HCT116 (cell line): ENCODE results near the gene FBXO21. TPM values are rescaled to one million over a fixed set of nuclear protein-coding genes. Genes with fewer than 3 reads are reported as not detected.

Experiments used
- ATAC-seq: fragments of 200-7000 bp; cut with Tn5 transposase; 2 replicates; pipeline ENCODE4 v1.9.1; 2020; ENCODE audit warnings: mild to moderate bottlenecking, moderate library complexity
- BruUV-seq: library from RNA; stranded (reverse); fragments of 400-500 nt; replicated peaks from 2 replicates; lab custom pipeline; 2021; lab: Mats Ljungman, UMichigan
- CTCF ChIA-PET: fragments of 300-600 bp; sonication (Branson Sonifier 250); formaldehyde crosslinking; loops from one replicate; lab custom pipeline; 2021; ENCODE audit warnings: antibody characterized with exemption; lab: Charles Lee
- POLR2A ChIA-PET: fragments of 300-600, 350-600 bp; sonication (Branson Sonifier 250); formaldehyde crosslinking; loops from one replicate; lab custom pipeline; 2021; ENCODE audit warnings: antibody characterized with exemption; lab: Charles Lee
- RAD21 ChIA-PET, 2 experiments: fragments of 300-600 bp; sonication (Branson Sonifier 250); formaldehyde crosslinking; loops; one replicate each; lab custom pipeline; 2023; ENCODE audit warnings: low total read pairs in 2 of 2; ENCODE audit not compliant: uncharacterized antibody in 2 of 2, unreplicated experiment in 2 of 2, low non-redundant PET in 1 of 2; lab: Charles Lee
- DNase-seq: peaks from one replicate; pipeline ENCODE4 v3.0.0-alpha.2; 2010; ENCODE audit warnings: low read depth, low spot score
- H2AFZ ChIP-seq: fragments of 200-600 bp; shearing (Covaris generic), sonication (generic); 2 replicates; pipeline ENCODE4 v1.6.1; 2017; ENCODE audit warnings: low read depth, mixed run types, mixed read lengths, antibody characterized with exemption, low read length; ENCODE audit not compliant: poor library complexity, severe bottlenecking
- H3K27ac ChIP-seq: 2 replicates; pipeline ENCODE4 v1.5.1; 2012; ENCODE audit warnings: low read depth, low read length
- H3K27me3 ChIP-seq: fragments of 200-600 bp; sonication (generic); 2 replicates; pipeline ENCODE4 v1.6.1; 2016; ENCODE audit warnings: mixed run types, low read length, mixed read lengths; ENCODE audit not compliant: insufficient read depth
- H3K36me3 ChIP-seq, 2 experiments: fragments of 200-500 bp in 1 of 2; fragments of 200-600 bp in 1 of 2; sonication (Bioruptor generic) in 1 of 2; sonication (generic) in 1 of 2; 2 replicates each; pipeline versions ENCODE4 v1.5.1 to v1.6.1; 2014 to 2016; ENCODE audit warnings: low read length in 2 of 2, inconsistent platforms in 1 of 2, mixed read lengths in 1 of 2, mixed run types in 1 of 2; ENCODE audit not compliant: insufficient read depth in 2 of 2, control insufficient read depth in 1 of 2
- H3K4me1 ChIP-seq, 2 experiments: fragments of 200-600 bp in 1 of 2; sonication (generic) in 1 of 2; 2 replicates each; pipeline versions ENCODE4 v1.5.1 to v1.6.1; 2012 to 2017; ENCODE audit warnings: low read length in 2 of 2, inconsistent platforms in 1 of 2, mild to moderate bottlenecking in 1 of 2, mixed read lengths in 1 of 2, mixed run types in 1 of 2, moderate library complexity in 1 of 2; ENCODE audit not compliant: insufficient read depth in 2 of 2, control insufficient read depth in 1 of 2
- H3K4me2 ChIP-seq: fragments of 200-600 bp; sonication (generic); 2 replicates; pipeline ENCODE4 v1.6.1; 2017; ENCODE audit warnings: mixed run types, low read length, mixed read lengths
- H3K4me3 ChIP-seq, 2 experiments: fragments of 200-600 bp in 1 of 2; sonication (generic) in 1 of 2; replicated peaks in 1 of 2; 2 replicates each; pipeline ENCODE4 v1.5.1; 2011 to 2016; ENCODE audit warnings: low read length in 2 of 2, control low read depth in 1 of 2, low read depth in 1 of 2, mild to moderate bottlenecking in 1 of 2, mixed read lengths in 1 of 2, mixed run types in 1 of 2
- H3K79me2 ChIP-seq: fragments of 200-600 bp; sonication (generic); 2 replicates; pipeline ENCODE4 v1.6.1; 2017; ENCODE audit warnings: mild to moderate bottlenecking, mixed run types, low read length, moderate library complexity, mixed read lengths; ENCODE audit not compliant: insufficient read depth
- H3K9ac ChIP-seq: fragments of 200-600 bp; sonication (generic); 2 replicates; pipeline ENCODE4 v1.6.1; 2016; ENCODE audit warnings: low read length, mixed read lengths
- H3K9me2 ChIP-seq: fragments of 200-600 bp; sonication (generic), shearing (Covaris generic); 2 replicates; pipeline ENCODE4 v1.6.1; 2017; ENCODE audit warnings: mixed run types, mild to moderate bottlenecking, moderate library complexity; ENCODE audit not compliant: insufficient read depth
- H3K9me3 ChIP-seq, 2 experiments: fragments of 200-500 bp in 1 of 2; fragments of 200-600 bp in 1 of 2; sonication (Bioruptor generic) in 1 of 2; sonication (generic) in 1 of 2; 2 replicates each; pipeline ENCODE4 v1.6.1; 2014 to 2017; ENCODE audit warnings: low read length in 2 of 2, mixed read lengths in 2 of 2, inconsistent platforms in 1 of 2, low read depth in 1 of 2, mild to moderate bottlenecking in 1 of 2, mixed run types in 1 of 2, moderate library complexity in 1 of 2; ENCODE audit not compliant: control insufficient read depth in 1 of 2, insufficient read depth in 1 of 2
- H4K20me1 ChIP-seq: fragments of 200-600 bp; sonication (generic), shearing (Covaris generic); 2 replicates; pipeline ENCODE4 v1.6.1; 2017; ENCODE audit warnings: mixed run types, mild to moderate bottlenecking, moderate library complexity; ENCODE audit not compliant: insufficient read depth
- CBX3 ChIP-seq: IDR thresholded peaks from 2 replicates; pipeline ENCODE4 v1.6.1; 2012; ENCODE audit warnings: low read depth
- CTCF ChIP-seq, 3 experiments: fragments of 200-600 bp in 1 of 3; sonication (generic) in 1 of 3; IDR thresholded peaks in 2 of 3; conservative IDR thresholded peaks in 1 of 3; 2 replicates each; pipeline ENCODE4 v1.5.1; 2012 to 2017; ENCODE audit warnings: low read depth in 2 of 3, low read length in 2 of 3, antibody characterized with exemption in 1 of 3, borderline replicate concordance in 1 of 3, control low read depth in 1 of 3, mild to moderate bottlenecking in 1 of 3, mixed read lengths in 1 of 3, mixed run types in 1 of 3, moderate library complexity in 1 of 3; ENCODE audit not compliant: insufficient read depth in 1 of 3
- EZH2 ChIP-seq: fragments of 200-600 bp; sonication (generic); IDR thresholded peaks from 2 replicates; pipeline ENCODE4 v1.6.1; 2017; ENCODE audit warnings: antibody characterized with exemption, mixed run types
- POLR2A ChIP-seq: IDR thresholded peaks from 2 replicates; pipeline ENCODE4 v1.7.0; 2011; ENCODE audit warnings: borderline replicate concordance; ENCODE audit not compliant: insufficient read depth, insufficient read length; ENCODE audit errors: extremely low read depth
- POLR2AphosphoS5 ChIP-seq: IDR thresholded peaks from 2 replicates; pipeline ENCODE4 v1.6.1; 2011; ENCODE audit warnings: mild to moderate bottlenecking, low read depth, low read length, moderate library complexity
- RAD21 ChIP-seq: IDR thresholded peaks from 2 replicates; pipeline ENCODE4 v1.6.1; 2012; ENCODE audit warnings: low read depth, mild to moderate bottlenecking
- SIN3A ChIP-seq: IDR thresholded peaks from 2 replicates; pipeline ENCODE4 v1.6.1; 2012; ENCODE audit warnings: low read depth
- SP1 ChIP-seq: IDR thresholded peaks from 2 replicates; pipeline ENCODE4 v1.6.1; 2012; ENCODE audit warnings: low read depth
- SRF ChIP-seq: IDR thresholded peaks from 2 replicates; pipeline ENCODE4 v1.6.1; 2012; ENCODE audit warnings: low read depth
- TCF7L2 ChIP-seq: IDR thresholded peaks from 2 replicates; pipeline ENCODE4 v1.7.0; 2011; ENCODE audit warnings: borderline replicate concordance, inconsistent platforms; ENCODE audit not compliant: insufficient read depth, insufficient read length; ENCODE audit errors: extremely low read depth
- ZNF274 ChIP-seq: fragments of 200-500 bp; sonication (Bioruptor generic); IDR thresholded peaks from 2 replicates; pipeline ENCODE4 v1.6.1; 2014; ENCODE audit warnings: mild to moderate bottlenecking, low read depth, low read length, inconsistent platforms
- intact Hi-C: fragments of 100-400 bp; cut with micrococcal nuclease; formaldehyde crosslinking; loops from 2 replicates; pipeline ENCODE4 v1.10.0; 2022
- total RNA-seq: library from RNA; stranded (reverse); gene quantifications from one replicate; pipeline ENCODE4 v1.2.1, GENCODE V29; 2021; ENCODE audit not compliant: unreplicated experiment
- TF ChIP-seq, protein P1 (sequence below): IDR thresholded peaks from 2 replicates; pipeline ENCODE4 v1.6.1; 2012; ENCODE audit warnings: low read depth

FBXO21 gene
- total RNA-seq, 1 experiment from 2014 or later = 45.5 TPM

- TF ChIP-seq, protein P1, sequence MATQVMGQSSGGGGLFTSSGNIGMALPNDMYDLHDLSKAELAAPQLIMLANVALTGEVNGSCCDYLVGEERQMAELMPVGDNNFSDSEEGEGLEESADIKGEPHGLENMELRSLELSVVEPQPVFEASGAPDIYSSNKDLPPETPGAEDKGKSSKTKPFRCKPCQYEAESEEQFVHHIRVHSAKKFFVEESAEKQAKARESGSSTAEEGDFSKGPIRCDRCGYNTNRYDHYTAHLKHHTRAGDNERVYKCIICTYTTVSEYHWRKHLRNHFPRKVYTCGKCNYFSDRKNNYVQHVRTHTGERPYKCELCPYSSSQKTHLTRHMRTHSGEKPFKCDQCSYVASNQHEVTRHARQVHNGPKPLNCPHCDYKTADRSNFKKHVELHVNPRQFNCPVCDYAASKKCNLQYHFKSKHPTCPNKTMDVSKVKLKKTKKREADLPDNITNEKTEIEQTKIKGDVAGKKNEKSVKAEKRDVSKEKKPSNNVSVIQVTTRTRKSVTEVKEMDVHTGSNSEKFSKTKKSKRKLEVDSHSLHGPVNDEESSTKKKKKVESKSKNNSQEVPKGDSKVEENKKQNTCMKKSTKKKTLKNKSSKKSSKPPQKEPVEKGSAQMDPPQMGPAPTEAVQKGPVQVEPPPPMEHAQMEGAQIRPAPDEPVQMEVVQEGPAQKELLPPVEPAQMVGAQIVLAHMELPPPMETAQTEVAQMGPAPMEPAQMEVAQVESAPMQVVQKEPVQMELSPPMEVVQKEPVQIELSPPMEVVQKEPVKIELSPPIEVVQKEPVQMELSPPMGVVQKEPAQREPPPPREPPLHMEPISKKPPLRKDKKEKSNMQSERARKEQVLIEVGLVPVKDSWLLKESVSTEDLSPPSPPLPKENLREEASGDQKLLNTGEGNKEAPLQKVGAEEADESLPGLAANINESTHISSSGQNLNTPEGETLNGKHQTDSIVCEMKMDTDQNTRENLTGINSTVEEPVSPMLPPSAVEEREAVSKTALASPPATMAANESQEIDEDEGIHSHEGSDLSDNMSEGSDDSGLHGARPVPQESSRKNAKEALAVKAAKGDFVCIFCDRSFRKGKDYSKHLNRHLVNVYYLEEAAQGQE = no peak
- TF ChIP-seq CBX3 (no peak), EZH2 (no peak), RAD21 (no peak), SP1 (peak; percentile 33), POLR2AphosphoS5 (no peak), POLR2A (no peak)
Measured at GRCh38 chr12:117124421-117125271, 65.6 kb downstream of the FBXO21 start (continued).

DNA sequence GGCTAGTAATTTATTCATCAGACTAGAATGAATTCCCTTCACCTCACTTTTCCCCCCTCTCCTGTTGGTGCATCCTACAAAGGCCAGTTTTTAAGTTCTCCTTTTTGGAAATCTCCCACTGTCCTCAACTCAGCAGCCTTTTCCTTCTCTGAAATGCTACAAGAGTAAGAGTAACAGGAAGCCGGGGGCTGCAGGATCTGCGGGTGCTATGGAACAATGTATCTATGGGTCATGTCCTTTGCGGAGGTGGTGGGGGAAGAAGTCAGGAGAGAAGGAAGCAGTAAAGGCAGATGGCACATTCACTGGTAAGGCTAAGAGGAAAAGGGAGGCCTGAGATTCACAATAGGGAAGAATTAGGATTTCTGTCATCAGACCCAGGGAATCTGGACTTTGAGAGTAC, 68.8 kb downstream of the FBXO21 start:
- ChIA-PET RAD21 (no interaction called here), POLR2A (no interaction called here), CTCF (interaction anchor here (0.9 kb wide), 1 partner anchor 418 kb away, joined by 4 read pairs; no protein-coding TSS in a partner anchor)
- no peaks in the 10 kb centered on the region for H3K9me2 ChIP-seq
- no peak overlapping the region for H3K4me2 ChIP-seq
- BruUV-seq = no TSS peak
- H3K27me3 ChIP-seq = no peaks in the 10 kb centered on the region
- H4K20me1 ChIP-seq = no peaks in the 10 kb centered on the region
- H2AFZ ChIP-seq = no peak overlapping the region
- H3K79me2 ChIP-seq = no peaks in the 10 kb centered on the region
- no peak overlapping the region for H3K27ac ChIP-seq
- no peak for DNase-seq
- peaks cover 8 to 12% of the 10 kb centered on the region in 2 experiments; a peak in 2 of 4 replicates for H3K4me1 ChIP-seq
- H3K9me3 ChIP-seq = peaks cover 0 to under 1% of the 10 kb centered on the region in 2 experiments; a peak in 1 of 4 replicates
- TF ChIP-seq SIN3A (no peak), ZNF274 (no peak), RAD21 (no peak), EZH2 (no peak), TCF7L2 (no peak), SRF (no peak), CTCF (IDR thresholded peaks at IDR 0.05 in 2 of 3, conservative IDR thresholded peaks at IDR 0.05 in 1 of 3; ENCODE audit: borderline replicate concordance in 1 of 3, insufficient read depth in 1 of 3, low read depth in 2 of 3, low read length in 2 of 3) (no peak), SP1 (no peak)
- intact Hi-C loops = no loop called here
- no peaks in the 10 kb centered on the region for H3K36me3 ChIP-seq
- no peak overlapping the region for H3K9ac ChIP-seq
- H3K4me3 ChIP-seq = no peak overlapping the region
- ATAC-seq = no peak
